IPS-15b (cell line): Measurements from ENCODE around the gene ATP10A.

ENCODE experiments used
- H3K27me3 ChIP-seq: one replicate; pipeline ENCODE4 v1.6.1; 2013; ENCODE audit warnings: low read length; ENCODE audit not compliant: control insufficient read depth, insufficient read depth
- H3K36me3 ChIP-seq: one replicate; pipeline ENCODE4 v1.6.1; 2013; ENCODE audit warnings: low read length; ENCODE audit not compliant: control insufficient read depth, insufficient read depth
- H3K4me1 ChIP-seq: one replicate; pipeline ENCODE4 v1.6.1; 2013; ENCODE audit warnings: mild to moderate bottlenecking, low read length; ENCODE audit not compliant: control insufficient read depth, insufficient read depth
- H3K4me3 ChIP-seq: one replicate; pipeline ENCODE4 v1.5.1; 2013; ENCODE audit warnings: low read depth, low read length
- H3K9ac ChIP-seq: one replicate; pipeline ENCODE4 v1.6.1; 2013; ENCODE audit warnings: low read depth, mild to moderate bottlenecking, low read length
- H3K9me3 ChIP-seq: one replicate; pipeline ENCODE4 v1.6.1; 2013; ENCODE audit warnings: mild to moderate bottlenecking, low read length; ENCODE audit not compliant: control insufficient read depth, insufficient read depth

ATP10A gene

DNA sequence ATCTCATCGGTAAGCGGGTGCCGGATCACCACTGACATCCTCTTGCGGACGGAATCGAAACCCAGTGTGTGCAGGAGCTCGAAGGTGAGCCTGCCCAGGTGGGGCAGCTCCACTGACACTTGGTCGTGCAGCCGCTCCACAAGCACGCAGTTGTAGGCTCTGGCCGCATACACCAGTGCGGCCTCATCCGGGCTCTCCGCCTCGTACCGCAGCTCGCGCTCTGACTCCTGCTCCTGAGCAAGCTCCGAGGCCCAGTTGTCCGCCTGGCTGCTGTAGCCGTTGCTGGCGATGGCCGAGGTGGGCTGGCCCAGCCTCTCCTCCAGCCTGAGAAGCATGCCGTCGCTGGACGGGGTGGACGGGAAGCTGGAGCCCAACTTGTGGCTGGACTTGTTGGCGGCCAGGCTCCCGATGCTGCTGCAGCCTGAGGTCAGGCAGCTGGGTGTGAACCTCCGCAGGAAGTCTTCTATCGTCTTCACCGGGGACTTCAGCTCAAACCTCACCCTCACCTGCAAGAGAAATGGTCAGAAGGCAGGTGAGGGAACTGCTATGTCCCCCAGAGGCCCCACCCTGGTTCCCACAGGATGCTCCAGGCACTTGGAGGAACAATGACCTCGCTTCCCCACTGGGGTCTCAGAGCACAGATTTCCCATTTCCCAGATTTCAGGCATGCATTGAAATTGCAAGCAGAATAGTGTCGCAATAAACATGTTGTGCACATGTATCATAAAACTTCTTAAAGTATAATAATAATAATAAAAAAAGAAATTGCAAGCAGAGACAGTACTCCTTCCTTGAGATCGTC lies 149.2 kb downstream of the ATP10A start:
- Histone ChIP-seq H3K9me3 (no peaks in the 10 kb centered on the region), H3K9ac (no peak overlapping the region), H3K36me3 (no peaks in the 10 kb centered on the region), H3K4me3 (no peak overlapping the region), H3K4me1 (no peaks in the 10 kb centered on the region), H3K27me3 (no peaks in the 10 kb centered on the region)

DNA sequence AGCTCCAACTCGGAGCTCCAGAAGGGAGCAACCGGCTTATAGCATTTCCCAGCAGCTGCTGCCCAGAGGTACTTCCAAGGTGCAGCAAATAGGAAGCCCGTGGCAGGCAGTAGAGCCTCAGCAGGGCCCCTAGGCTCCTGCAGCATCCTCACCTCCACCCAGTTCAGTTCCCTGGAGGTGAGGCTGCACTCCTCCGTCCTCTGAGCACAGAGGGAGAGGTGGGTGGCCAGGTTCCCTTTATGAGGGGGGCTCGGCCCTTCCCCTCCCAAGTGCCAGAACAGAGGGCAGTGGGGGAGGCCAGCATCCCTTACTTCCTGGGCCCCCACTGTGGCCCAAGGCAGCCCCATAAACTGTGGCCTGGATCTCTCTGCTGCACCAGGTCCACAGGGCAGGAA lies 150.2 kb downstream of the ATP10A start:
- Histone ChIP-seq H3K9ac (no peak overlapping the region), H3K9me3 (no peaks in the 10 kb centered on the region), H3K4me1 (no peaks in the 10 kb centered on the region), H3K4me3 (no peak overlapping the region), H3K27me3 (no peaks in the 10 kb centered on the region), H3K36me3 (no peaks in the 10 kb centered on the region)

DNA sequence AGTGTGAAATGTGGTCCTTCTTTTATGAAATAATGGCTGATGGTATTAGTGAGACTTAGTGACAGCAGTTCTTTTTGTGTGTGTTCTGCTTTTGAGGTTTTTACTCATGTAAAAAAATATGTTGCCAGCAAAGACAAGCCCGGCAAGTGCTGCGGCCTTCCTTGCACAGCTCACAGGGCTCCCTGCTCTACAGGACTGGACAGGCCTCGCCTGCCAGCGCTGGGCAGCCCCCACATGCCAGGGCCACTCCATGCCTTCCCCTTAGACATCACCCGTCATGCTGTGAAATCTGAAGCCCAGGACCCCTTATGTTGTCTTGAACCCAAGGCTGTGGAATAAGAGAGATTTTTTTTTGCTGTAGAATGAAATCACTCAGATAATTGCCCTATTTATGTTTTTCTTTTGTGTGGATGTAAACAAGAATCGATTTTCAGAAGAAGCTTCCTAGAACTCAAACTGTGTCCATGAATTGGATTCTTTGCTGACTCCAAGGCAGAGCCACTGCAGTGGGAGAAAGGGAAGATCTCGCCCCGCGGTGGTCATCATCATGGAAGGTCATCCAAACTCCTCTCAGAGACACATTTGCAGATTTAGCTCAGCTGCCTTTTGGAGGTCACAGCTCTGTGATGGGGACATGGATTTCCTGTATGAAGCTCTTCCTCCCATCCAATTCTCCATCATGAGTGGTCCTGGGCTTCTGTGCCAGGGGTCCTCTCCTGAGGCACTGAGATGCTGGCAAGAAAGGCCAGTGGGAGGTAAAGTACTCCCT lies 150.8 kb downstream of the ATP10A start:
- no peaks in the 10 kb centered on the region for H3K27me3 ChIP-seq
- H3K36me3 ChIP-seq = no peaks in the 10 kb centered on the region
- H3K4me1 ChIP-seq = no peaks in the 10 kb centered on the region
- H3K9me3 ChIP-seq = no peaks in the 10 kb centered on the region
- no peak overlapping the region for H3K4me3 ChIP-seq
- H3K9ac ChIP-seq = no peak overlapping the region

DNA sequence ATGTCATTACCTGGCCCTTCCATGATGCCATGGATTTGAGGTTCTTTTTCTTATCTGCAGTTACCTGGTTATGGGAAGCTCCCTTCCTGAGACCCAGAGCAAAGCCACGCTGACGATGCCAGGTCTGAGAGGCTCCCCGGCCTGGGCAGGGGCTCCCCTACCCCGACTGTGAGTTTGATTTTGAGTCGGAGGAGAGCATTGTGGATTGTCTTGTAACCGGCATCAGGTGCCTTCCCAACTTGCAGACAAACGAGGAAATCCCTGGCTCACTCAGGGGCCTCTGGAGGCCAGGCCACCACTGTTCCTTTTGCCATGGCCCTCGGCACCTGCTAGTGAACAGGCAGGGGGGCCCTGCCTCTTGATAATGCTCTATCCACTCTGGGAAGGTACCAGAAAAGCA lies 151.4 kb downstream of the ATP10A start:
- no peaks in the 10 kb centered on the region for H3K9me3 ChIP-seq
- H3K36me3 ChIP-seq = no peaks in the 10 kb centered on the region
- H3K4me3 ChIP-seq = no peak overlapping the region
- no peak overlapping the region for H3K9ac ChIP-seq
- H3K4me1 ChIP-seq = no peaks in the 10 kb centered on the region
- no peaks in the 10 kb centered on the region for H3K27me3 ChIP-seq

DNA sequence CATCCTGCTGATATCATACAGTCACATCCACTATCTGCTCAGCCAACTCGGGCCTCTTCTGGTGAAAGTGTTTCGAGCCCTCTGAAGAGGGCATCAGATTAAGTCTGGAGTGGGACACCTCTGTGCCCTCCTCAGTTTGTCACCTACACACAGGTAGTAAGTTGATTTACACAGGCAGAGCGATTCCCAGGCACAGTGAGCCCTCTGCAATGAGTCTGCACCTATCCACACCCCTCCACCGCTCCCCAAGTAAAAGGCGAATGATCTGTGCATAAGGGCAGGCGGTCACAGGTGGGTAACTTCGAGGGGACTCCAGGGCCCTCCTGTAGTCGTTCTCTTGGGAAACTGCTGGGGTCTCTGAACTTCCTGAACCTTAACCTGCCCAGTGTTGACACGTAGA lies 152.0 kb downstream of the ATP10A start:
- H3K36me3 ChIP-seq = no peaks in the 10 kb centered on the region
- no peaks in the 10 kb centered on the region for H3K9me3 ChIP-seq
- H3K4me3 ChIP-seq = no peak overlapping the region
- no peaks in the 10 kb centered on the region for H3K27me3 ChIP-seq
- H3K4me1 ChIP-seq = no peaks in the 10 kb centered on the region
- H3K9ac ChIP-seq = no peak overlapping the region

DNA sequence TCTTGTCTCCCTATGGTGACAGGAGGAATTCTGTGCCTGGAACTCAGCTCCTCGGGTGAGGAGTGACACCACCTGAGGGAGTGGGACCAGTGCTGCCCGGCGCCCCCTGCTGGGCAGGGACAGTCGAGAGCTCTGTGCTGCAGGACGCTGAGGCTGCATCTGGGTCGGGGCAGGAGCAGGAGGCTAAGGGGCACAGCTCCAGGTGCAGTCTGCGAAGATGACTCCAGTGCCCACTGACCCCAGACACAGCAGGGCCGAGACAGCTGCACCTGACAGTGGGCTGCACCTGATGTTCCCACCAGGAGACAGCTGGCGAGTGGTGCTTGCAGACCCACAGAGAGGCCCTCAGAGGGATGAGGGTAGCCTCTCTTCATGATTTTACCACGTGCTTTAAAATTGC lies 152.9 kb downstream of the ATP10A start:
- H3K4me3 ChIP-seq = no peak overlapping the region
- no peaks in the 10 kb centered on the region for H3K27me3 ChIP-seq
- no peaks in the 10 kb centered on the region for H3K36me3 ChIP-seq
- H3K9me3 ChIP-seq = no peaks in the 10 kb centered on the region
- H3K4me1 ChIP-seq = no peaks in the 10 kb centered on the region
- no peak overlapping the region for H3K9ac ChIP-seq

DNA sequence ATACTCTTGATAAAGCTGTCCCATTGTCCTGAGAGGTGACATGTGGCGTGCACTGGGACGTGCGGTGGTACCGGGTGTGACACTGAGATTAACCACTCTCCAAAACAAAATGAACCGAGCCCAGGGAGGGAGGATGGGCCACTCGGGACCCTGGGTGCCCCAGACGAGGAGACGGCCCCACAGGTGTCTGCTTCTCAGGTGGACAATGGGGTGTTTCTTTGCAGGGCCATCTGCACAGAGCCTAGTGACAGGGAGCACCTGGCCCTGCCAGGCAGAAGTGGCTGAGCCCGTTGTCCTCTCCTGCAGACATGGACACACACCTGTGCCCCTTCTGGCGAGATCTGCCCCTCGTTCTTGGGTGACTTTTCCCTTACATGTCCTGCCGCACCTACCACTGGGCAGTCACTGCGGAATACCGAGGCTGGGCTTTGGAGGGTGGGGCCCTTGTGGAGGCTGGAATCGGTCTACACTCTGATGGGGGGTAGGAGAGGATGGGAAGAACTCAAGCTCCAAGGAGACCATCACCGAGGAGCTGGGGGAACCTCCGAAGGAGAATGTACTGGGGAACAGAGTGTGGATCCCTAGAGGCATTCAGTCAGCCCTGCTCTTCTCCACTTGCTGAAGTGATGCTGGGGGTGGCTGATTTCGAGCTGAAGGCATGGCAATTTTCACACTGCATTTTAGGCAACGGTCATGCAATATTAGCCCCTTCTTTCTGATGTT lies 153.5 kb downstream of the ATP10A start:
- no peak overlapping the region for H3K4me3 ChIP-seq
- no peaks in the 10 kb centered on the region for H3K9me3 ChIP-seq
- no peaks in the 10 kb centered on the region for H3K4me1 ChIP-seq
- H3K9ac ChIP-seq = no peak overlapping the region
- no peaks in the 10 kb centered on the region for H3K27me3 ChIP-seq
- H3K36me3 ChIP-seq = no peaks in the 10 kb centered on the region

DNA sequence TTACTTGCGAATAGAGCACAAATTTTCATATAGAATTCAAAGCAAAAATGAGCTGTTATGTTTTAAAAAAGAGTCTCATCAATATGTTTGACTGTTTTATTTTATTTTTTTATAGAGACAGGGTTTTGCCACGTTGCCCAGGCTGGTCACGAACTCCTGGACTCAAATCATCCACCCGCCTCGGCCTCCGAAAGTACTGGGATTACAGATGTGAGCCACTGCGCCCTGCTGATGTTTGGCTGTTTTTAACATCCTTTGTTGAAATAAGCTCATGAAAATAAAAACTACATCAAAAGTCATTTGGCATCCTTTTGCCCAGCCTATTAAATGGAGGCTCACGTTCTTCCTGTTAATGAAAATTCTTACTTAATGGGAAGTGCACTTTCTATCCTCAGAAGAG lies 154.7 kb downstream of the ATP10A start:
- Histone ChIP-seq H3K36me3 (no peaks in the 10 kb centered on the region), H3K4me1 (no peaks in the 10 kb centered on the region), H3K4me3 (no peak overlapping the region), H3K9ac (no peak overlapping the region), H3K9me3 (no peaks in the 10 kb centered on the region), H3K27me3 (no peaks in the 10 kb centered on the region)

GRCh38 chr15:25707656-25708365 lies 155.3 kb downstream of the ATP10A start:
- Histone ChIP-seq H3K4me3 (no peak overlapping the region), H3K27me3 (no peaks in the 10 kb centered on the region), H3K9ac (no peak overlapping the region), H3K9me3 (no peaks in the 10 kb centered on the region), H3K4me1 (no peaks in the 10 kb centered on the region), H3K36me3 (no peaks in the 10 kb centered on the region)

GRCh38 chr15:25706176-25706955 lies 156.8 kb downstream of the ATP10A start:
- Histone ChIP-seq H3K9ac (no peak overlapping the region), H3K27me3 (no peaks in the 10 kb centered on the region), H3K36me3 (no peaks in the 10 kb centered on the region), H3K9me3 (no peaks in the 10 kb centered on the region), H3K4me3 (no peak overlapping the region), H3K4me1 (no peaks in the 10 kb centered on the region)
